CD4-positive, alpha-beta T cell treated with Interleukin-6 for 4 hours (primary cell): Measurements from ENCODE around the gene ZDHHC14.
"Not testable (repeated sequence)": the region's sequence is repeated elsewhere in the genome, so short reads cannot be mapped to it uniquely, and the experiment has no call there.

Experiments
- DNase-seq: peaks from one replicate; pipeline ENCODE4 v3.0.0-alpha.2; 2020; ENCODE audit warnings: mixed read lengths

Gene ZDHHC14

GRCh38 chr6:157408427-157408826 is 27.4 kb downstream of the ZDHHC14 start:
- not testable (repeated sequence) for DNase-seq

DNA sequence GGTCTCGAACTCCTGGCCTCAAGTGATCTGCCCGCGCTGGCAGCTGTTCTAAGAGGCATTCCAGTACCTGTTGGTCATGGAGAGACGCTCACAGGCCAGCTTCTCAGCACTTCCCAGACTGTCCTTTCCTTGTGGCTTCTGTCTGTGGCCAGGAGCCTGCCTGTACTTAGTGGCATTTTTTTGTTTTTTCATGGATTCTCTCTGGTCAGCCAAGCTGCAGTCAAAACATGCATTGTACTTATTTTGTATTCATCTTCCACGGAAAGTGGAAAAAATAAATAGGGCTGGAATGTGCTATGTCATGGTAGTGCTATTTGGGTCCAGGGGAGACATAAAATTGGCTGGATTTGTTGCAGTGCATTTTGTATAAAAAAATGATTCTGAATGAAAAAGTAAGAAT is 29.1 kb downstream of the ZDHHC14 start:
- no peak for DNase-seq

GRCh38 chr6:157411368-157411767 is 30.4 kb downstream of the ZDHHC14 start:
- no peak for DNase-seq

DNA sequence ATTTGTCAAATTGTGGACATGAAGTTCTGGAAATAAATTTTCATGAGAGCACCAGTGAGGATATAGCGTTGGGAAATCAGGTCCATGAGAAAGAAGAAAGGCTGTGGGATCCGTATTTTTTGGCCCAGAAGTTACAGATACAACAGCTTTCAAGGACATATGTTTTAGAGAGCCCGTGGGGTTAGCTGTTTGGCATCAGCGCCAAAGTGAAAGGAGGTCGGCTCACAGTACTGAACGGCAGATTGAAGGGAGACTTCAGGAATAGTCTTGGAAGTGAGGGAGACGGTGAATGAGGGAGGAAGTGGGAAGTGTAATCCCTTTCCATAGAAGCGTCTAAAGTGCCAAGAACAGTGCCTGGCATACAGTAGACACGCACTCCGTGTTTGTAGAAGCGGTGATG is 31.8 kb downstream of the ZDHHC14 start:
- DNase-seq, result no peak

DNA sequence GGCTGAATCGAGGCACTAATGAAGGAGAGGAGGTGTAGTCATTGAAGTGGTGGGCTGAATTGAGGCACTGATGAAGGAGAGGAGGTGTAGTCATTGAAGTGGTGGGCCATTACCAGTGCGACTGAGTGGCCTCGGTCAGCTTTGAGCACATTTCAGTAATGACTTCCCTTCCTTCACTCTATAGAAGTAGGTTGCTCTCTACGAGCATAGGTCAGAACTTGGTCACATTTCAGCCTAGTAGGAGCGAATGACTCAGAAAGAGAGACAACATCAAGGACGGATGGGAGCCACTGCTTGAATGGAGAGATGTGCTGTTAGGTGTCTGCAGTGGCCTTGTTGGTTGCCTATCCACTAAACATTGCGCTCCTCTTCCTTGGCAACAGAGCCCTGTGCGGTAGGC is 39.5 kb downstream of the ZDHHC14 start:
- DNase-seq, result no peak

GRCh38 chr6:157424491-157425020 is 43.6 kb downstream of the ZDHHC14 start:
- DNase-seq, result no peak

- no peak for DNase-seq
Observed at GRCh38 chr6:157427969-157428368, 47.0 kb downstream of the ZDHHC14 start.

DNA sequence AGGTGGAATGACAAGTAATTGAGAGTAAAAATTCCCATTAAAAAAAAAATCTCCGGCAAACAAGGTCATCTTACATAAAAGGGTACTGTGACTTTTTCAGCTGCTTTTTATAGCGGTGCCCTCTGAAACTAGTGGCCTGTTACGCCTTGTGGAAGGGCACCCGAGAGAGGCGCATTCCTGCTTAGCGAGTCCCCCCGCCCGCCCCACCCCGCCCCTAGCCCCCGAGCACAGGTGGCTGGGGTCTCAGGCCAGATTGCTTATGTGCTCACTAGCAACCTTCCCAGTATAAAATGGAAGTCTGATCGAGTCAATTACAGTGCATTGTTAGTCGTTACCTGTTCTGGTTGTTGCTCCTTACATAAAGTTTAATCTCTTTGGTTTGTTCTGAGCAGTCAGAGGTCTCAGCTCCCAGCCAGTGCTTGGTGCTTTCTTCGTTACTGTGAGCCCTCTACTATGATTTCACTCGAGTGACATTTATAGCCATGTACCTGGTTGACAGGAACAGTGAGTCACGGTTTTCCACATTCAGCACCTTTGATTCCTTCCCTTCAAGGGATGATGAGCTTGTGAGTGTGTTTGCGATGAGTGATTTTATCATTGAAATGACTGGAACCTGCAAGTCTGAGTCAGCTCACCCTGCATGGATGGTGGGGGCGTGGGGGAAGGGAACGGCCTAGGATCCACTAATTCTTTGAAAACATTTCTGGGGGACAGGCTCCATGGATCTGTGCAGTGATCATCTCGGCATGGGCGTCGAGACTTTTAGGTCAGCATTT is 47.6 kb downstream of the ZDHHC14 start:
- DNase-seq, result peak; percentile 14

DNA sequence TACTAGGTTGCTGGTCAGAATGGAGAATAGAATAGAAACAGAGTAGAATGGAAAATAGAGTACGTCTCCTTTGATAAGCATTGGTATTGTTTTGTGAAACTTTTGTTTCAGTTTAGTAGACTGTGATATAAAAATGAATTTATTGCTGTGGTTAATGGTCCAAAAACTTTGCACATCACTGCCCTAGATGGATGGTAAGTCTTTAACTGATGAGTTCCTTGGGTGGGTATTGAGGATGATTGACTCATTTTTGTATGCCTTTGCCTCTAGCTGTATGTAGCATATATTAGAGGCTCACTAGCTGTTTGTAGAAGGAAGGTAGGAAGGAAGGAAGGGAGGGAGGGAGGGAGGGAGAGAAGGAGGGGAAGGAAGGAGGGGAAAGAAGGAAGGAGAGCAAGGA is 48.3 kb downstream of the ZDHHC14 start:
- no peak for DNase-seq

DNA sequence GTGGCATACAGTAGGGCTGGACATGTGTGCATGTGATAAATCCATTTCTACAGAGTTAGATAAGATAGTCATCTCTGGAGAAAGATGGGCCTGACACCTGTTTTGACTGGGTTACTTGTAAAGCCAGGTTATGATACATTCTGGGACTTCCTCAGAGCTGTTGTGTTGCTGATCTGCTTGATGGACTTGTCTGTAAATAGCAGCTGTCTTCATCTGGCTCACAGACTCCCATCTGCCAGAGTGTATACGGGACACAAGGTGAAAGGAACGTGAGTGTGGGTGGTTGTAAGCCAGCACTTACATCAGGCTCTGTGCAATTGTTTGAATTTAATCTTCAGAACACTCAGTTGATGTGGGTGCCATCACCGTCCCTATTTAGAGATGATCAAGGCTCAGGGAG is 49.8 kb downstream of the ZDHHC14 start:
- DNase-seq, result no peak

- DNase-seq, result no peak
Observed at GRCh38 chr6:157432231-157432891, 51.4 kb downstream of the ZDHHC14 start.

GRCh38 chr6:157432892-157433265 is 51.9 kb downstream of the ZDHHC14 start:
- DNase-seq, result no peak

GRCh38 chr6:157433678-157434081 is 52.7 kb downstream of the ZDHHC14 start:
- no peak for DNase-seq

GRCh38 chr6:157434349-157435033 is 53.5 kb downstream of the ZDHHC14 start:
- DNase-seq, result no peak

- DNase-seq, result no peak
Observed at GRCh38 chr6:157436219-157436943, 55.4 kb downstream of the ZDHHC14 start.

DNA sequence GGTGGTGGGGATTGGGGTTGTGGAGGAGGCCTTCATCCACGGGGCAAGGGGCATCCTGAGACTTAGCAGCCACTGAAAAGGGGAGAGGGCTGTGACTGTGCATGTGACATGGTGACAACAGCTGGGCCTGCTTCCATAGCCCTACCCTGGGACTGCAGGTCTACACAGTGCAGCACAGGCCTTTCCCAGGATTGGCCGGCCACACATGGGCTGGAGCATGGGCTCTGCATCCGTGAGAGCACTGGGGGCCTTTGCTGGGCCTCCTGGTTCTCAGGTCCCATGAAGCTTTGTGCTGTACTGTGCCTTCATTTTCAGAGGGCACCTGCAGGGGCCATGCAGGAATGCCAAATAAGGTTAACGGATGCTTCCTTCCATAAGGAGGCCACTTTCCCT is 56.0 kb downstream of the ZDHHC14 start:
- DNase-seq, result no peak

DNA sequence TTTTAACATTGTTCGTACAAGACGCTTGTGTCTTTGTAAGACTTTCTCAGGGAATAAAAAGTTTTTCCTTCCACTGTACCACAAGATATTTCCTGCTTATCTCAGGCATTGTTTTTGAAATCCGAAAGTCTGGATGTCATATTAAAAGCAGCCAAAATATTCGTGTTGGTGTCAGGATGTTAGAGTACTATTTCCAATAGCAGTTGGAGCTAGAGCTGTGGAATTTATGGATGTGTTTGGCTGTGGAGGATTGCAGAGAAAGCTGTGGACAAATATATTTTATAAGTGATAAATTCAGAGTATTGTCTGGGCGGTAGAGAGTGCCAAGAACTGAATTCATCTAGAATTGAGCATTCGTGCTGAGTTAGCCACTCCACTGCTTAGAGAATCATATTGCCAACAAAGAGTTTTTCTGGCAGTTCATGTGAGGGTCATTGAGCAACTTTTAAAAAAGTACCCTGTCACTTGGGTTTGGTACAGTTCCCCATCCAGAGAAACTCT is 57.7 kb downstream of the ZDHHC14 start:
- no peak for DNase-seq

GRCh38 chr6:157440171-157440570 is 59.2 kb downstream of the ZDHHC14 start:
- no peak for DNase-seq

DNA sequence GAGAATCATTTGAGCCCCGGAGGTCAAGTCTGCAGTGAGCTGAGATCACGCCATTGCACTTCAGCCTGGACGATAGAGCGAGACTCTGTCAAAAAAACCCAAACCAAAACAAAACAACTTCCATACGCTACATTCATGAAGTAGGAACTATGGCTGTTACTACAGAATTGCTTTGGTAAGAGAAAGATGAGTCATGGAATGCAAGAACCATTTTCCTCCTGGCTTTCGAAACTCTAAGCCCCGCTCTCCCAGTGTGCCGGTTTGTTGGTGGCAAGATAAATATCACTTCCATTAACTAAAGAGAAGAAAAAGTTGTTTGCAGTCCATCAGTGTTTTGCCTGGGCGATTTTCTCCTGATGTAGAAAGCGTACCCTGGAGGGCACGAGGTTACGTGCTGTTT is 61.3 kb downstream of the ZDHHC14 start:
- no peak for DNase-seq

- no peak for DNase-seq
Observed at GRCh38 chr6:157443066-157443800, 62.2 kb downstream of the ZDHHC14 start.

- no peak for DNase-seq
Observed at GRCh38 chr6:157445277-157446009, 64.5 kb downstream of the ZDHHC14 start.
